Transverse colon (tissue), 4 donors: ENCODE measurements around the gene ACVR2A. TPM values are rescaled to one million over a fixed set of nuclear protein-coding genes. Genes with fewer than 3 reads are reported as not detected.

Experiments used
- DNase-seq: peaks from one replicate; pipeline ENCODE4 v3.0.0-alpha.2; 2019
- H3K27ac ChIP-seq, 4 donors: fragments of 200-600 bp; sonication (generic); 2 replicates each; pipeline ENCODE4 v1.5.1; 2016 to 2018; ENCODE audit warnings: inconsistent platforms in 4 of 4
- H3K27me3 ChIP-seq: fragments of 200-600 bp; sonication (generic); 2 replicates; pipeline ENCODE4 v1.5.1; 2017; ENCODE audit warnings: inconsistent platforms
- H3K36me3 ChIP-seq, 4 donors: fragments of 200-600 bp; sonication (generic); 2 replicates each; pipeline ENCODE4 v1.5.1; 2017 to 2019; ENCODE audit warnings: inconsistent platforms in 4 of 4
- H3K4me1 ChIP-seq, 4 donors: fragments of 200-600 bp; sonication (generic); 2 replicates each; pipeline ENCODE4 v1.5.1; 2017 to 2020; ENCODE audit warnings: inconsistent platforms in 4 of 4
- H3K4me3 ChIP-seq, 4 donors: fragments of 200-600 bp; sonication (generic); 1 replicate in 1 of 4; 2 replicates in 3 of 4; pipeline versions ENCODE4 v1.5.1 to v1.6.1; 2017 to 2019; ENCODE audit warnings: inconsistent platforms in 4 of 4
- H3K9me3 ChIP-seq, 2 donors: fragments of 200-600 bp; sonication (generic); 2 replicates each; pipeline ENCODE4 v1.5.1; 2017 to 2019; ENCODE audit warnings: inconsistent platforms in 2 of 2
- CTCF ChIP-seq, 5 experiments: fragments of 200-600 bp in 3 of 5; fragments of 450-650 bp in 2 of 5; sonication (generic) in 3 of 5; IDR thresholded peaks; 1 replicate in 2 of 5; 2 replicates in 3 of 5; pipeline ENCODE4 v1.5.1; 2016 to 2017; ENCODE audit warnings: antibody characterized with exemption in 5 of 5, inconsistent platforms in 3 of 5, mild to moderate bottlenecking in 2 of 5, moderate library complexity in 1 of 5
- EP300 ChIP-seq: sonication (generic); formaldehyde crosslinking; IDR thresholded peaks from one replicate; pipeline ENCODE4 v1.6.1; 2017; ENCODE audit warnings: antibody characterized with exemption, low read depth
- POLR2A ChIP-seq: fragments of 450-650 bp; IDR thresholded peaks from one replicate; pipeline ENCODE4 v1.6.1; 2016; ENCODE audit warnings: antibody characterized with exemption, mild to moderate bottlenecking, moderate library complexity
- POLR2AphosphoS5 ChIP-seq, 3 donors: sonication (generic); formaldehyde crosslinking; IDR thresholded peaks; one replicate each; pipeline ENCODE4 v1.6.1; 2016; ENCODE audit warnings: antibody characterized with exemption in 3 of 3
- WGBS, 2 donors: methylation state at CpG; one replicate each; pipeline ENCODE4 v1.1.5; 2018; ENCODE audit warnings: low coverage in 1 of 2; 5-methylcytosine and 5-hydroxymethylcytosine counted together
- in situ Hi-C, 4 donors: fragments of 200-750 bp; cut with MboI; loops; one replicate each; pipeline versions ENCODE4 v1.15.0 to v1.15.1; 2017; ENCODE audit warnings: low sequenced_read_pairs in 3 of 4, low pct_ligation_motif_present in 1 of 4, low pct_unique_long_range_greater_than_20kb in 1 of 4
- intact Hi-C: fragments of 100-400 bp; cut with DNase I; formaldehyde crosslinking; loops from one replicate; pipeline ENCODE4 v1.15.1; 2023; ENCODE audit warnings: low total_unique reads
- total RNA-seq, 4 donors: library from RNA; depleted of rRNA; stranded (reverse); fragments of >200 nt; gene quantifications; one replicate each; pipeline ENCODE4 v1.1.0, GENCODE V29; 2016

Gene ACVR2A
- total RNA-seq, 4 donors from 2014 or later = 15.7 to 36.0 (median 19.4) TPM

- peaks cover 0 to 8% (median 0%) of the 10 kb centered on the region in 4 donors for H3K36me3 ChIP-seq
- DNase-seq = no peak
- H3K4me1 ChIP-seq = peaks cover 0 to 17% (median 3%) of the 10 kb centered on the region in 4 donors
- in situ Hi-C loops = loop anchor here (10.0 to 25.0 kb wide), 4 partner anchors 829 to 1179 kb away; no protein-coding TSS in a partner anchor
- no peaks in the 10 kb centered on the region for H3K27me3 ChIP-seq
- WGBS, 2 donors = 85% methylated on average over 2 of the region's 2 CpGs
- no peak overlapping the region for H3K4me3 ChIP-seq
- H3K27ac ChIP-seq = no peak overlapping the region
- no peaks in the 10 kb centered on the region for H3K9me3 ChIP-seq
- intact Hi-C loops = no loop called here
- TF ChIP-seq POLR2A = no peak
- no peak for TF ChIP-seq EP300
- no peak for TF ChIP-seq CTCF (IDR thresholded peaks at IDR 0.05)
- TF ChIP-seq POLR2AphosphoS5 (IDR thresholded peaks at IDR 0.05) = no peak
Observed at GRCh38 chr2:147916067-147916466, 71.2 kb downstream of the ACVR2A start.

- intact Hi-C loops = no loop called here
- TF ChIP-seq POLR2A (no peak), POLR2AphosphoS5 (IDR thresholded peaks at IDR 0.05) (no peak), CTCF (IDR thresholded peaks at IDR 0.05) (no peak), EP300 (no peak)
- Histone ChIP-seq H3K9me3 (no peaks in the 10 kb centered on the region), H3K27me3 (no peaks in the 10 kb centered on the region), H3K4me3 (no peak overlapping the region), H3K4me1 (peaks cover 0 to 14% (median 1%) of the 10 kb centered on the region in 4 donors), H3K27ac (no peak overlapping the region), H3K36me3 (peaks cover 0 to 8% (median 0%) of the 10 kb centered on the region in 4 donors)
- in situ Hi-C loops = loop anchor here (10.0 to 25.0 kb wide), 4 partner anchors 829 to 1179 kb away; no protein-coding TSS in a partner anchor
- DNase-seq = no peak
- 78 to 87% methylated on average over 4 of the region's 4 CpGs for WGBS, 2 donors
Observed at GRCh38 chr2:147916723-147917122, 71.9 kb downstream of the ACVR2A start.

DNA sequence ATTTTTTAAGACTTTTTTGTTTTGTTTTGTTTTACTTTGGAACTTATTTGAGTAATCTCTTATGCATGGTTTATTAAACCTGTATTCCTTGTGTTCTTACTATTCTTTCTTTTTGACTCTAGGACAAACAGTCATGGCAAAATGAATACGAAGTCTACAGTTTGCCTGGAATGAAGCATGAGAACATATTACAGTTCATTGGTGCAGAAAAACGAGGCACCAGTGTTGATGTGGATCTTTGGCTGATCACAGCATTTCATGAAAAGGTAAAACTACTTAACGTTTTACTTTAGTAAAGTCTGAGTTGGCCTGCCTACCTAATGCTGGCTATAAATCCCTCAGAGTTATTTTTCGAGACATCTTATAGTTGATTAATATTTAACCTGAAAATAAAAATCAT is 72.3 kb downstream of the ACVR2A start:
- in situ Hi-C loops = loop anchor here (10.0 to 25.0 kb wide), 4 partner anchors 830 to 1180 kb away; no protein-coding TSS in a partner anchor

DNA sequence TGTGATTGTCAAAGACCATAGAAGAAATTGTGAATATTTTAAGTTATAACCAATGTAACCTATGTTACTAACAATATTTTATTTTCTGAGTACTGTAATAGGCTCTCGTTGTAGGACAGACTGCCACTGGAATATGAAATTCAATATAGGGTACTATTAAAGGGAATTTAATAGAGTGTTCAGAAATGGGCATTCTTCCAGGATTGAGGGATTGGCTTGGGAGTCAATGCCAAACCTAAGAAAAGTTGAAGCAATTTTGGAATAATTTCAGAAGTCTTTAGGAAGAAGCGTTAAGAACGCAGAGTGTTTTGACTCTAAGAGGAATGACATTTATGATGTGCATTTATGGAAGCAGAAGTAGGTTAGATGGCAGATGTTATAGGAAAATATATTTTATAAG is 79.0 kb downstream of the ACVR2A start:
- WGBS, 2 donors = 57 to 80% methylated on average over 3 of the region's 3 CpGs
- Histone ChIP-seq H3K36me3 (peaks cover 0 to 7% (median 2%) of the 10 kb centered on the region in 4 donors), H3K9me3 (no peaks in the 10 kb centered on the region), H3K27ac (no peak overlapping the region), H3K27me3 (no peaks in the 10 kb centered on the region), H3K4me3 (no peak overlapping the region), H3K4me1 (peaks cover 0 to 5% (median 0%) of the 10 kb centered on the region in 4 donors)
- in situ Hi-C loops (loop anchor here (25.0 kb wide), 3 partner anchors 837 to 1187 kb away; no protein-coding TSS in a partner anchor), intact Hi-C loops (no loop called here)
- TF ChIP-seq POLR2AphosphoS5 (IDR thresholded peaks at IDR 0.05) (no peak), CTCF (IDR thresholded peaks at IDR 0.05) (no peak), POLR2A (no peak), EP300 (no peak)
- DNase-seq = no peak

More for the DNA sequence above, 72.3 kb downstream of the ACVR2A start:
- no peak overlapping the region for H3K27ac ChIP-seq
- TF ChIP-seq EP300 (no peak), CTCF (IDR thresholded peaks at IDR 0.05) (no peak), POLR2A (no peak), POLR2AphosphoS5 (IDR thresholded peaks at IDR 0.05) (no peak)
- no peak for DNase-seq
- no peaks in the 10 kb centered on the region for H3K9me3 ChIP-seq
- peaks cover 0 to 14% (median 1%) of the 10 kb centered on the region in 4 donors for H3K4me1 ChIP-seq
- 73 to 77% methylated on average over 4 of the region's 4 CpGs for WGBS, 2 donors
- H3K36me3 ChIP-seq = peaks cover 0 to 8% (median 0%) of the 10 kb centered on the region in 4 donors
- intact Hi-C loops = no loop called here
- H3K27me3 ChIP-seq = no peaks in the 10 kb centered on the region
- H3K4me3 ChIP-seq = no peak overlapping the region
